Osteoblast (primary cell): Measurements from ENCODE around the gene EFCAB8. TPM values are rescaled to one million over a fixed set of nuclear protein-coding genes. Genes with fewer than 3 reads are reported as not detected.

Experiments
- DNase-seq: peaks from one replicate; pipeline ENCODE4 v3.0.0; 2011; ENCODE audit warnings: low spot score, mixed read lengths; ENCODE audit not compliant: insufficient read length; ENCODE audit errors: missing footprints
- H2AFZ ChIP-seq: 2 replicates; pipeline ENCODE4 v1.6.0; 2011; ENCODE audit warnings: mild to moderate bottlenecking, low read length
- H3K27ac ChIP-seq: 2 replicates; pipeline ENCODE4 v1.5.1; 2011; ENCODE audit warnings: mild to moderate bottlenecking, low read depth, low read length, moderate library complexity
- H3K27me3 ChIP-seq: 2 replicates; pipeline ENCODE4 v1.6.0; 2012; ENCODE audit warnings: mild to moderate bottlenecking, control low read depth, inconsistent platforms, low read length, moderate library complexity; ENCODE audit not compliant: insufficient read depth
- H3K36me3 ChIP-seq: 2 replicates; pipeline ENCODE4 v1.5.1; 2011; ENCODE audit warnings: mild to moderate bottlenecking, low read length, control low read depth, moderate library complexity; ENCODE audit not compliant: insufficient read depth
- H3K4me1 ChIP-seq: 2 replicates; pipeline ENCODE4 v1.5.1; 2011; ENCODE audit warnings: mild to moderate bottlenecking, low read length, control low read depth, moderate library complexity; ENCODE audit not compliant: insufficient read depth
- H3K4me2 ChIP-seq: 2 replicates; pipeline ENCODE4 v1.6.0; 2011; ENCODE audit warnings: mild to moderate bottlenecking, low read length; ENCODE audit not compliant: insufficient read depth
- H3K4me3 ChIP-seq: fragments of 200-600 bp; sonication (generic); 3 replicates; pipeline ENCODE4 v1.5.1; 2012; ENCODE audit warnings: mild to moderate bottlenecking, low read length, inconsistent platforms; ENCODE audit not compliant: insufficient read depth
- H3K79me2 ChIP-seq: 2 replicates; pipeline ENCODE4 v1.6.0; 2012; ENCODE audit warnings: mild to moderate bottlenecking, low read length, control low read depth, inconsistent platforms; ENCODE audit not compliant: insufficient read depth
- H3K9me3 ChIP-seq: 2 replicates; pipeline ENCODE4 v1.5.1; 2011; ENCODE audit warnings: low read depth, low read length, control low read depth
- H4K20me1 ChIP-seq: 2 replicates; pipeline ENCODE4 v1.6.0; 2012; ENCODE audit warnings: mild to moderate bottlenecking, low read length, control low read depth; ENCODE audit not compliant: insufficient read depth
- total RNA-seq: library from RNA; depleted of rRNA; stranded (reverse); fragments of >200 nt; gene quantifications from 2 replicates; pipeline ENCODE4 v1.2.3, GENCODE V29; 2012
- TF ChIP-seq, protein P1 (sequence below): IDR thresholded peaks from 2 replicates; pipeline ENCODE4 v1.5.1; 2011; ENCODE audit warnings: mild to moderate bottlenecking, low read depth, low read length, moderate library complexity; ENCODE audit errors: extremely low read depth

Gene EFCAB8
- total RNA-seq, 1 donor: 1.4 TPM

DNA sequence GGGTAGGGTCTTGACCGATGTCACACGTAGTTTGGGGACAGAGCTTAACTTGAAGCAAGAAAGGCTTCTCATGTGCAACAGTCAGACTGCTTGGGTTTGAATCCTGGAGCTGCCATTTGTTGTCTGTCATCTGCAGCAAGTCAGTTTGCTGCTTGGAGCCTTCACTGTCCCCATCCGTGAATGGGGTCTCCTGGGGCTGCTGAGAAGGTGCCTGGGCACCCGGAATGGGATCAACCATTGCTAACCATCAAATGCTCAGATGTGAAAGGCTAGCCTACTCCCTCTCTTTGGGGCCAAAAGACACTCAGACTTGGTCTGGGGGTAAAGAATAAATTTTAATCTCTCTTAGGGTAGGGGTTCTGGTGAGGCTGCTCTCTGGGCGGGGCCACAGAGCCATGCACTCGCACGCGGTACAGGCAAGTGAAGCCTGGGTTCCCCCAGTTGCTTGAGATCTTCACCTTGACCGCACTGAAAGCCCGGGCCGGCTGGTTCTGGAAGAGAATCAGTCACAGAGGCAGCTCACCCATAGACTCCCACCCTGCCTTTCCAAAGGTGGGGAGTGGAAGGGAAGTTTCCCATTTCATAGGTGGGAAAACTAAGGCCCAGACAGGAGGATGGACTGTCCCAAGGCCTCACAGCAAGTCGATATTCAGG is 124.9 kb downstream of the EFCAB8 start:
- TF ChIP-seq, protein P1, sequence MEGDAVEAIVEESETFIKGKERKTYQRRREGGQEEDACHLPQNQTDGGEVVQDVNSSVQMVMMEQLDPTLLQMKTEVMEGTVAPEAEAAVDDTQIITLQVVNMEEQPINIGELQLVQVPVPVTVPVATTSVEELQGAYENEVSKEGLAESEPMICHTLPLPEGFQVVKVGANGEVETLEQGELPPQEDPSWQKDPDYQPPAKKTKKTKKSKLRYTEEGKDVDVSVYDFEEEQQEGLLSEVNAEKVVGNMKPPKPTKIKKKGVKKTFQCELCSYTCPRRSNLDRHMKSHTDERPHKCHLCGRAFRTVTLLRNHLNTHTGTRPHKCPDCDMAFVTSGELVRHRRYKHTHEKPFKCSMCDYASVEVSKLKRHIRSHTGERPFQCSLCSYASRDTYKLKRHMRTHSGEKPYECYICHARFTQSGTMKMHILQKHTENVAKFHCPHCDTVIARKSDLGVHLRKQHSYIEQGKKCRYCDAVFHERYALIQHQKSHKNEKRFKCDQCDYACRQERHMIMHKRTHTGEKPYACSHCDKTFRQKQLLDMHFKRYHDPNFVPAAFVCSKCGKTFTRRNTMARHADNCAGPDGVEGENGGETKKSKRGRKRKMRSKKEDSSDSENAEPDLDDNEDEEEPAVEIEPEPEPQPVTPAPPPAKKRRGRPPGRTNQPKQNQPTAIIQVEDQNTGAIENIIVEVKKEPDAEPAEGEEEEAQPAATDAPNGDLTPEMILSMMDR: no peak
- Histone ChIP-seq H2AFZ (no peak overlapping the region), H3K36me3 (no peaks in the 10 kb centered on the region), H3K79me2 (no peaks in the 10 kb centered on the region), H3K4me2 (no peak overlapping the region), H3K27me3 (no peaks in the 10 kb centered on the region), H3K4me1 (no peaks in the 10 kb centered on the region), H3K4me3 (no peak overlapping the region), H3K27ac (no peak overlapping the region), H3K9me3 (no peaks in the 10 kb centered on the region), H4K20me1 (no peaks in the 10 kb centered on the region)
- no peak for DNase-seq

DNA sequence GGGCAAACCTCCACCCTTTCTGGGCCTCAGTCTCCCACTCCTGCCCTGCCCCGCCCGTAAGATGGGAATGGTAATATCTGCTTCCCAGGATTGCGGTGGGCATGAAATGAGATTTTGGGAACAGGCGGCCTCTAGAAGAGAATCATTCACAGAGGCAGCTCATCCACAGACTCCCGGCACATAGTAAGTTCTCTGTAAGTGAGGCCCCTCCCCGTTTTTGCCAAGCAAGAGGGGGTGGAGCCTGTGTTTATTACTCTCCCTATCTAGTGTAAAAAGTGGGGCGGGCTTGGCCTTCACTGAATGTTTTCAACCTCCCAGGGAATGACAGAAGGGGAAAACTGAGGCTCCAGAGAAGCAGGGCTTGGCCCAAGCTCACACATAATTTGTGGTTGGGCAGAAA is 125.5 kb downstream of the EFCAB8 start:
- H3K36me3 ChIP-seq: no peaks in the 10 kb centered on the region
- H3K27me3 ChIP-seq: no peaks in the 10 kb centered on the region
- no peak overlapping the region for H3K27ac ChIP-seq
- H2AFZ ChIP-seq: no peak overlapping the region
- no peaks in the 10 kb centered on the region for H3K79me2 ChIP-seq
- H4K20me1 ChIP-seq: no peaks in the 10 kb centered on the region
- TF ChIP-seq, protein P1: no peak
- H3K4me2 ChIP-seq: no peak overlapping the region
- H3K4me1 ChIP-seq: no peaks in the 10 kb centered on the region
- no peaks in the 10 kb centered on the region for H3K9me3 ChIP-seq
- no peak for DNase-seq
- H3K4me3 ChIP-seq: no peak overlapping the region

DNA sequence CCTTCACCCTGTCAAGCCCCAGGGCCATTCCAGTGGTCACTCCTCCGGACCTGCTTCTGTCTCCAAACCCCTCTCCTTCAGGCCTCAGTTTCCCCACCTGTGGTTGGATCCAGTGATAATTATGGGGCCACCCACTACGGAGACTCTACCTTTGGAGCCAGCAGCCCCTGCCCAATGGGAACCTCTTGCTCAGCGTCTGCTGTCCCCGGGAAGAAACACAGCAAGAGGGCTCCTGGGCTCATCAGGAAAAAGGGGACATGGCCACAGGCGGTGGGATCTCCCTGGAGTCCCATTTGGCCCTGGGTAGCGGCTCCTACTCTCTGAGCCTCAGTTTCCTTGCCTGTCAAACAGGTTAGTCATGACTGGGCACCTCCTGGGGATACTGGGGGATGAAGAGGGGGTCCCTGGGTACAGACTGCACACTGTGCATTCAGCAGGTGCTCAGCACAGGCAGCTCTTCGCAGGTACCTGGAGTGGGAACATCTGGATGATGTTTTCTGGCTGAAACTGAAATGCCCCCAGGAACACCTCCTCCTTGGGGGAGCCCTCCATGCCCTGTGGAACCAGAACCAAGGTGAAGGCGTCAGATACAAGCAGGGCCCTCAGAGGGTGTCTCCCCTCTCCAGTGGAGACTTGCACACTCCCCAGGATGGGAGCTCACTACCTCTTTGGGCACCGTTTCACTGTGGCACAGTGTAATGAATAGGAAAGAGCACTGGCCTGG is 126.1 kb downstream of the EFCAB8 start:
- no peak for DNase-seq
- no peaks in the 10 kb centered on the region for H3K27me3 ChIP-seq
- H3K27ac ChIP-seq: no peak overlapping the region
- H3K4me3 ChIP-seq: no peak overlapping the region
- no peaks in the 10 kb centered on the region for H4K20me1 ChIP-seq
- H3K79me2 ChIP-seq: no peaks in the 10 kb centered on the region
- no peaks in the 10 kb centered on the region for H3K9me3 ChIP-seq
- H2AFZ ChIP-seq: no peak overlapping the region
- H3K36me3 ChIP-seq: no peaks in the 10 kb centered on the region
- H3K4me2 ChIP-seq: no peak overlapping the region
- TF ChIP-seq, protein P1: no peak
- no peaks in the 10 kb centered on the region for H3K4me1 ChIP-seq

DNA sequence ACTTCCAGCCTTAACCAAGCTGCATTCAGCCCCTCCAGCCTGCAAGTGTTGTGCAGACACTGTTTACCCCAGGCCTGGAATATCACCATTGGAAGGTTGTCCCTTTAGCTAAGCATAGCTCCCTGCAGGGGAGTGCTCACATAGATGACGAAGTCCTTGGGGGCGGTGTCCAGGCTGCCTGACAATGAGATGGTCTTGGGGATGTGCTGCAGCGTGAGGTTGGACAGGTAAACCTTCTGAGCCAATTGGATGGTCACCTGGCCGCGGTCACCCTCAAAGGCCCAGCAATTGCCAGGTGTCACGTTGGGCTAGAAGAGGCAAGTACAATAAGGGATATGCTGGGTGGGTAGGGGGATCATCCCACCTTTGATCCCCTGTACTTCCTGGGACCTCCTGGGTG is 126.9 kb downstream of the EFCAB8 start:
- Histone ChIP-seq H3K4me1 (no peaks in the 10 kb centered on the region), H3K27me3 (no peaks in the 10 kb centered on the region), H3K27ac (no peak overlapping the region), H2AFZ (no peak overlapping the region), H3K4me2 (no peak overlapping the region), H3K4me3 (no peak overlapping the region), H4K20me1 (no peaks in the 10 kb centered on the region), H3K36me3 (no peaks in the 10 kb centered on the region), H3K79me2 (no peaks in the 10 kb centered on the region), H3K9me3 (no peaks in the 10 kb centered on the region)
- TF ChIP-seq, protein P1: no peak
- DNase-seq: no peak
